GM18517 (cell line): Measurements from ENCODE around the gene MAEA.

Source experiments
- ATAC-seq: cut with Tn5 transposase; IDR thresholded peaks from one replicate; pipeline ENCODE4 v1.9.1; 2021; ENCODE audit warnings: mild to moderate bottlenecking, moderate library complexity; ENCODE audit not compliant: unreplicated experiment

The MAEA gene

GRCh38 chr4:1289207-1290164 is at the start of gene MAEA:
MAEA (plus strand) TSS chr4:1289891; CDS start chr4:1289914, 23 bp downstream.
- ATAC-seq: peak; percentile 89

DNA sequence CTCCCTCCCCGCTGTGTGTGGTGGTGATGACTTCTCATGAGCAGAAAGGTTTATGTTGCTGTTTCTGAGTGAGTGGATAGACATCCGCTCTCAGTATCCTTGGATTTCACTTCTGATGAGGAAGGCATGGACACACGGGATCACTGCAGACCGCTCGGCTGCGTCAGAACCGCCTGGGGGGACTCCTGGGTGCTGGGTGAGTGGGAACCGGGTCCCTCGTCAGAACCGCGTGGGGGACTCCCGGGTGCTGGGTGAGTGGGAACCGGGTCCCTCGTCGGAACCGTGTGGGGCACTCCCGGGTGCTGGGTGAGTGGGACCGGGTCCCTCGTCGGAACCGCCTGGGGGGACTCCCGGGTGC is 49.8 kb upstream of the MAEA start:
- no peak for ATAC-seq

DNA sequence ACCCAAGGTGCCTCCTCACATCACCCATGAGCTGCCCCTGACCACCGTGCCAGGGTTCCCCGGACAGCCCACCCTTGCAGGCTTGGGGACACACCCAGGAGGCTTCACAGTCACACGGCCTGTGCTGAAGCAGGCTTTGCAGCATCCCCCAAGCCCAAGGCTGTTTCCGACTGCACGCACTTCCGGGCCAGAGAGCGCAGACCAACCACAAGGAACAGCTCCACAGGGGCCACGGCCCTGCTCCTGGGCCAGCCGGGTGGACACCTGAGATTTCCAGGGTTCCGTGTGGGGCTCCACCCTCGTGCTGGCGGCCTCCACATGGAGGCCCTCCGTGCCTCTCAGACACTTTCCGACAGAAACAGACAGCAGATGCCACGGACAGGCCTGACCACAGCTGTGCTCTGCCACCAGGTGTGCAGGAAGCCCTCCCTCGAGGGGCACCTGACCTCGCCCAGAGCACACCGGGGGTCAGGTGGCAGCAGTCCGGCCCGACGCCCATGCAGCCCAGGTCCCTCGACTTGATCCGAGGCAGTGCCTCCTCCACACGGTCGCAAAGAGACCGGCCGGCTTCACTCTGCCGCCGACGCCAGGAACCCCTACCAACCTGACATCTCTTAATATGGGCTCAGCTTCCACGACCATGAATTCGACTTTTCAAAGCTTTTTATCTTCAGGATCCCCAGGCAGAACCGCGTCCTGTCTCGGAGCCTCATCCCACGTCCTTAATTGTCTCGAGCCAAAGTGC is 48.8 kb upstream of the MAEA start:
- ATAC-seq: no peak

DNA sequence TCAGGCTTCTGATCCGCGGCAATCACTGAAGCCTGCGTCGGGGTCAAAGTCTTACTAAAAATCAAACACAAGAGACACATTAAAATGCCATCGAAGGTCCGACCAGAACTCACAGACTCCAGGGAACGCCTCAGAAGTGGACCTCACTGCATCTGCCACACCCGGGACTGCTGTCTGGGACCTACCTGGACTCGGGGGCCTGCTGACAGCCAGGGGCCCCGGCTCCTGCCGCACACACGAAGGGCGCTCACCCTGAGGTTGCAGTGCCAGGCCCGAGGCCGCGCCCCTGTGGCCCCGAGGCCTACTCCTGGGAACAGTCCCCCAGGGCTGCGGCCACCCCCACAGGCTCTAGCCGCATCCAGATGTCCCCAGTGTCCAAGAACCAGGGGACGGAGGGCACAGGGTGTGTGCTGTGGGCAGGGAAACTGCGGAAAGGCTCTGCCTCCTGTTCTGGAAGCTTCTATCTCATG is 48.2 kb upstream of the MAEA start:
- ATAC-seq: no peak

GRCh38 chr4:1241936-1242505 is 47.7 kb upstream of the MAEA start:
- ATAC-seq: no peak

- ATAC-seq: no peak
These were observed 46.9 kb upstream of the MAEA start for GRCh38 chr4:1242506-1243450.

DNA sequence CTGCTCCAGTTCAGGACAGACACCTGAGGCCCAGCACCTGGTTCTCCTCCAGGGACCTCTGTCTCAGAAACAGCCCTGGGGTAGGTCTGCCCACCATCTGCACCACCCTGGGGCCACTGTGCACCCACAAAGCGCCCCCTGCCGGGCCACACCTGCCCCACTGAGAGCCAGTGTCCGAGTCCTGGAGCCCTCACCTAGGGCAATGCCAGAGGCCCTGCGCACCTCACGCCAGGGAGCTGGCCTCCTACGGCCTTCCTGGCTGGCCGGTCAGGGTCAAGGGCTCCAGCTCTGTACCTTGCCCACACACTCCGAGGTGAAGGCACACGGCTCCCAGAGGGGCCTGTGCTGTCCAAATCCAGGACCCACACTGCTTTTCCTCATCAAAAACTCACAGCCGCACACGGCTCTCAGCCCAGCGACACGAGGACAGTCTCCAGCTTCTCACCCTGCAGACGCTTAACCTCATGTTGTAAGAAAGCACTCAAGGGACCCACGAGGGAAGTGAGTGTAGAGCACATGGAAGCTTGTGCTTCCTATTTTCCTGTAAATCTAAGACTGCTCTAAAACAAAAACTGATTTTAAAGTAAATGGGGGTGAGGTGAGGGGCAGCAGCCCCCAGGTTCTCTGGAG is 46.1 kb upstream of the MAEA start:
- ATAC-seq: no peak

GRCh38 chr4:1244081-1244977 is 45.4 kb upstream of the MAEA start:
- no peak for ATAC-seq

- no peak for ATAC-seq
These were observed 44.7 kb upstream of the MAEA start for GRCh38 chr4:1244978-1245471.

- no peak for ATAC-seq
These were observed 44.1 kb upstream of the MAEA start for GRCh38 chr4:1245481-1246051.

DNA sequence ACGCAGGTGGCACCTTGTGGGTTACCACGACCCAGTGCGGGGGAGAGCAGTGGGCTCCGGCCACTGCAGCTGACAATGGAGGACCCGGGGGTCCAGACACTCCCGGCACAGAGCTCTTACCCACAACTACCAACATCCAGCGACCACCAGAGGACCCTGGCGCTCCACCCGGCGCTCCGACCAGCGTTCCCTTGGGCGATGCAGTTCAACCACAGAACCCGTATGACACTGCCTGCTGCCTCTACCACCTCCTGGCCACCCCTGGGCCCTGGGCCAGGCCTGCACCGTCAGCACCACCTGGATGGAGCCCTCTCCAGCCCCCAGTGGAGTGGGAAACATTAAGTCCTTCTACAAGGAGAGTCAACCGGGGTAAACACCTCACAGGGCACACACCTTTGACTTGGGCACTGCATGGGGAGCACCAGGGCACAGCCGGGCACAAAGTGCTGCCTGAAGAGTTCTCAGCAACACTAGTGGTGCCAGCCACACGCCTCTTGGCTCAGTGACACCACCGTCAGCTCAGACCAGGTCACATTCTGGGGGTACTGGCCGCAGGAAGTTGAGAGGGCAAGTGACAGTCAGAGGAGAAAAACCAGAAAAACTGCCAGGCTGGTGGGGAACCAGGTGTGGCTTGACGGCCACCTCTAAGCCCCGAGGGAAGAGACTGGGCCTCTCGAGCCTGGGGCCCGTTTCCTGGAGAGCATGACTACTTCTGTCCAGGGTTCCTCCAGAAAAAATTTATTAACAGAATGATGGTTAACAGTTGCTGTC is 43.4 kb upstream of the MAEA start:
- ATAC-seq: no peak

DNA sequence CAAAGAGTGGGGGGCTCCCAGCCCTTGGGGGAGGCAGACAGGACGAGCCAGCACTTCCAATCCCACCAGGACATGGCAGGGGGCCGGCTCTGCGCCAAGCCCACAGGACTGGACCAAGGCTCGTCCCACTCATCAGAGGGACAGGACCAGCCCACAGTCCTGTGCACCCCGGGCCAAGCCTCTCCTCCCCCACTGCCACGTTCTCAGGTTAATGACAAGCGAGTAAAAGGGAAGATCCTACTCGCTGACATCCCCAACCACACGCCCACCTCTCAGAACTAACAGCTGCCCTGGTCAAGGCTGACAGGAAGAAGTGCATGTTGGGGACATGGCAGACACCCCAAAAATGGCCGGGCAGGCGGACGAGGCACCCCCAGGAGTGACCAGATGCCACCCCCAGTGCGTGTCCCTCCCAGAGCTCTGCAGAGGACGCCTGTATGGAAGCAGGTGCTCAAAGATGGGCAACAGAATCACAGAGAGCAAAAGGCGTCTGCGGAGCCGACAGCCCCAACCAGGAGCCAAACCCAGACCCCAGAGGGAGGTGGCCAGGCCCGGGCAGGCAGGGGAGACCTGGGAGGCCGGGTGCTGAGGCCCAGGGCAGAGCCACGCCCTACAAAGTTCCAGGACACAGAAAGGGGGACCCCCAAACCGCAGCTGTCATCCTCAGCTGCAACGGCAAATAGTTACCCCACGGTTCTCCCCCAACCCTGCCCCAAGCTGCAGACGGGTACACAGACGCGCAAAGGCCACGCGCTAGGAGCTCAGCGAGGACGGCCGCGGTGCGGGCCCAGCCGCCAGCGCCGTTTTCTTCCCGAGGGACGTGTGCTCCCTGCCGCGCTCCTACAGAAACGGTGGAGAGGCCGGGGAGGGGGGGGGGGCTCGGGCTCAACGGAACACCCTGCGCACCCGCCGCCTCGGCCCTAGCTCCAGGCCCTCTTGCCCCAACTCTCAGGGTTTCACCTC is 42.5 kb upstream of the MAEA start:
- ATAC-seq: no peak

DNA sequence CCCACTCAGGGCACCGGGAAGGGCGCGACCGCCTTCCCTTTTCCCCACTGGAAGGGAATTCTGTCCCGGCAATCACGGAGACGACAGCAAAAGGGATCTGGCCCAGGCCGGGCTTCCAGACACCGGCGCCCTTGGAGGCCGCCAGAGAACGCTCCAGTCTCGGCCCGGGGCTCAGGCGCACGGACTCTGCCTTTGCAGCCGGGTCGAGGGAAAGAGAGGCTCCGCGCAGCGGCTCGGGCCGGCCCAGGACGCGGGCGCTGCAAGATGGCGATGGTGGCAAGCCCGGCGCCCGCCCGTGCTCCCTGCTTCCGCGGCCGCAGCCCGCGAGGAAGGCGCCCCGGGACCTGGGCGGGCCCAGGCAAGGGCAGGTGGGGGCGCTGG is 41.8 kb upstream of the MAEA start:
- ATAC-seq: peak; percentile 14

GRCh38 chr4:1248245-1249147 is 41.2 kb upstream of the MAEA start, which contains the start of gene CTBP1:
CTBP1 (minus strand) TSS chr4:1249130; CDS start chr4:1241331, 7,799 bp downstream.
- ATAC-seq: peak; percentile 45

DNA sequence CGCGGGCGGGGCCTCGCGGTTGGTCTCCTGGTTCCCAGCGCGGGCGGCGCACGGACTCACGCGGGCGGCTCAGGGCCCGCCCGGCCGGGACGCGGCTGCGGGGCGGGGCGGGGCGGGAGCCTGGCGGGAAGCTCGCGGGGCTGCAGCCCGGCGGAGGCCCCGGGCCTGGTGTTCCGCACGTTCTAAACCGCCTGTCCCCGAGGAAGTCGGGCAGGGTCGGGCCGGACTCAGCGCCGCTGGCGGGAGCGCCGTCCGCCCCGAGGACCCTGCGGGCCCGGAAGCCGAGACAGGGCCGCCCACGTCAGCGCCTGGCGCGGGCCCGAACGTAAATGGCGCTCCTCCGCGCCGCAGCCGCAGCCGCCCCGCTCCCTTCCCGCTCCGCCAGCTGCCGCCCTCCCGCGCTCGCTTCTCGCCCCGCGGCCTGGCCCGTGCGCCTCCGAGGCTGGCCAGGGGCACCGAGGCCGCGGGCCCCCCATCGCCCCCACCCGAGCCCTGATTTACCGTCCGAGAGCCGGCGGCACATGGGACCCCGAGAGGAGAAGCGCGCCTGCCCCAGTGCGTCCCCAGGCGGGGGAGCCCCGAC is 40.5 kb upstream of the MAEA start:
- ATAC-seq: peak; percentile 52
